Measurements from ENCODE around the gene MALT1. TPM values are rescaled to one million over a fixed set of nuclear protein-coding genes. Genes with fewer than 3 reads are reported as not detected.

The MALT1 gene
- total RNA-seq, 1 donor from 2014 or later = 17.3 TPM

- no peak for DNase-seq (ENCODE audit: low spot score)
Observed at GRCh38 chr18:58653814-58654509, 17.3 kb upstream of the MALT1 start.

- DNase-seq (ENCODE audit: low spot score) = no peak
Observed at GRCh38 chr18:58654896-58655614, 16.2 kb upstream of the MALT1 start.

GRCh38 chr18:58657081-58657480 is 14.2 kb upstream of the MALT1 start:
- DNase-seq (ENCODE audit: low spot score) = no peak

GRCh38 chr18:58657494-58657893 is 13.8 kb upstream of the MALT1 start:
- DNase-seq (ENCODE audit: low spot score) = no peak

DNA sequence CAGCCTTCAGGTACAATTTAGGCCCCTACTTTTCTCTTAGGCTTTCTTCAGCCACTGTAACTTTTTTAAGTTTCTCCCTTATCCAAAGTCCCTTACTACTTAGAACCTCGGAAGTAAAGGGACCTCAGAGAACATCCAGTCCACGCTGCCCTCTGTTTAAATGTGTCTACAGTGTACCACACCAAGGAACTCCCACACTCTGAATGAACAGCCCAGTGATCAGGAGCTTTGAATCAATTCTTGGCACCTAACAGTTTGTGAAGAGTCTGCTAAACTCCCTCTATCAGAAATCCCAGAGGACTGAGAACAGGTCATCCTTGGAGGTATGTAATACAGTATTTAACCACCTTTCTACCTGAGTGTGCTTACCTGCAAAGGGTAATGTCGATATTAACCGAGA is 11.6 kb upstream of the MALT1 start:
- no peak for DNase-seq (ENCODE audit: low spot score)

GRCh38 chr18:58660915-58661314 is 10.3 kb upstream of the MALT1 start:
- no peak for DNase-seq (ENCODE audit: low spot score)

GRCh38 chr18:58661423-58661822 is 9.8 kb upstream of the MALT1 start:
- no peak for DNase-seq (ENCODE audit: low spot score)

DNA sequence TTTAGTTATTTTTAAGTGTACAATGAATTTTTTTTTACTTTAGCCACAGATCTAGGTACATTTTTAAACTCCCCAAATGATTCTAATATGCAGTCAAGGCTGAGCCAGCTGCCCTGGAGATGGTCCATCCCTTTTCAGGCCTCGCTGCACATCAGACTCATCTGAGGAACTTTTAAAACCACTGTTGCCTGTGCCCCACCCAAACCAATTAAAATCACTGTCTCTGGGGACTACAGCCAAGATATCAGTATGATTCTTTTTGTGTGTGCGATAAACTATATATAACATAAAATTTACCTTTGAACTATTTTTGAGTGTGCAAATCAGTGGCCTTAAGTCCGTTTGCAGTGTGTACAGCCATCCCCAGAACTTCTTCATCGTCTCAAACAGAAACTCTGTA is 9.1 kb upstream of the MALT1 start:
- no peak for DNase-seq (ENCODE audit: low spot score)

DNA sequence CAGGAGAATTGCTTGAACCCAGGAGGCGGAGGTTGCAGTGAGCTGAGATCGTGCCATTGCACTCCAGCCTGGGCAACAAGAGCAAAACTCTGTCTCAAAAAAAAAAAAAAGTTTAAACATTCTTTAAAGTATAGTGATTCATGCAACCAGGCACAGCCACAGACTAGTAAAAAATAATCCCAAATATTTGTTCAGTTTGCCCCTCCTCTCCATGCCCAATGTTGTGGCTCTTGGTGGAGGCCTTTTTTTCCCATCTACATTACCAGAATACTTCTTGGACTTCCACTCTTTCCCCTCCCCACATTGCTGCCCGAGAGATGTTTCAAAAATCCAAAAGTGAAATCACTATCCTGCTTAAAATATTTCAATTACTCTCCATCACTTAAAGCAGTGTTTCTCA is 5.1 kb upstream of the MALT1 start:
- no peak for DNase-seq (ENCODE audit: low spot score)

GRCh38 chr18:58668211-58668610 is 3.1 kb upstream of the MALT1 start:
- no peak for DNase-seq (ENCODE audit: low spot score)

- DNase-seq (ENCODE audit: low spot score) = no peak
Observed at GRCh38 chr18:58668897-58669296, 2.4 kb upstream of the MALT1 start.

- no peak for DNase-seq (ENCODE audit: low spot score)
Observed at GRCh38 chr18:58669731-58670378, 1.4 kb upstream of the MALT1 start.

DNA sequence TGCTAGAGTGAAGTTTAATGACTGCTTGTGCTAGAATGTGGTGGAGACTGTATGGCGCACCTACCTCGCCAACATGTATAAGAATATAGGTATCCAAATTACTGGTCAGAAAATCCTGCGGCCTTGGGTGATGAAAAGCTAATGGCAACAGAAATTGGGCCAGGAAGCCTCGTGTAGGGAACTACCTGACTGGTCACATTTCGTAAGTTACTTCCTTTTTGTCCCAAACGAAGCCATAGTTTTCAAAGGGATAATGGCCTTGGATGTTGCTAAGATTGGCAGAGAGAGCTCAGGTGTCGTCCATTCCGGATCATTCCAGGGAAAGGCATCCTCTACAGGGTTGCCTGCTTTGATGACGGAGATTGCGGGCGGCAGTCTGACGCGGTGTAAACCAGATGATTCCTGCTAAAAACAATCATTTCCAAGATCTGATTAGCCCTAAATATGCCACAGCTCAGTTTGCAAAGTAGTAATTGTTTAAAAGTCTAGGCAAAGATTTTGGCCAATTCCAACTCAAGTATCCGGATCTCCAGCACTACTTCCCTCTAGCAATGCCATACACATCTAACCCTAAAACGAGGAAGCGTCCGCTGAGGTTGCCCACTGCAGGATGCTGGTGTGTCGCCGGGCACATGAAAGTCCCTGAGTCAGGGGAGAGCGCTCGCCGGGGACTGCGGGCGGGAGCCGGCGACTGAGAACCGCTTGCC is 708 bp upstream of the MALT1 start:
- no peak for DNase-seq (ENCODE audit: low spot score)

GRCh38 chr18:58671632-58672564 is 633 bp downstream of the MALT1 start:
- no peak for DNase-seq (ENCODE audit: low spot score)

DNA sequence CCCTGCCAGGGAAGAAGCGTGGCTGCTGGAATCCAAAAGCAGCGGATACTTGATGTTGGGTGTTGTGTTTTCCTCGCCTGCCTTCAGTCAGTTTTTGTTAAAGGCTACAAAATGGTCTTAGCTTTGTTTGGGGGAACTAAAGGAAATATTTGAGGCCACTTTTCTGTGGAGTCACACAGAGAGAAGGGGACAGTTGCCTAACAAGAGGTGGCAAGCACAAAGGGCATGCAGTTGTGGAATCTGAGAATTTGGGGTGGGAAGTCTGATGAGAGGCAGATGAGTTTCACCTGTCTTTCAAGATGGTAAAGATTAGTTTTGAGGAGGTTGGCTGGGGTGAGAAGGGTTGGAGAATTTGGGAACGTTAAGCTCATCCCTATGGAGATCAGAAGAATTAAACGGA is 2.9 kb downstream of the MALT1 start:
- no peak for DNase-seq (ENCODE audit: low spot score)

GRCh38 chr18:58674863-58675472 is 3.7 kb downstream of the MALT1 start:
- DNase-seq (ENCODE audit: low spot score) = no peak

GRCh38 chr18:58676270-58676669 is 5.0 kb downstream of the MALT1 start:
- DNase-seq (ENCODE audit: low spot score) = no peak

GRCh38 chr18:58682429-58683069 is 11.3 kb downstream of the MALT1 start:
- DNase-seq (ENCODE audit: low spot score) = no peak

DNA sequence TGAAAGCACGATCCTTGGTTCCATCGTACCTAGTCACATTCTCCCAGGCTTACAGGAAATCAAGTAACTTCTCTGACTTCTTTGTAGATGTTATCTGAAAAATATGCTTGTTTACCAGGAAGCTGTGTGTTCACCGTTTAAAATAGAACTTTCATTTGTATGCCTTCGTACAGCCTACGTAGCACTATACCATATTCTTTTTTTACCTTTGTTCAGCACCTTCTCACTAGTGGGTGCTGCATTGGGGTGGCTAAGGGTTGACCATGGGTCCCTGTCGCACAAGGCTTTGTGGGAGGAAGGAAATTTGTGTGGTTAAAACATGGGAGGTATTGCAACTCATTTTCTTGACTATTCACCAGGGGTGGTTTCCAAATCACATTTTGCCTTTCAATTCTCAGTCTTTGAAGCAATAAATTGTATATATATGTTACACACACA is 16.6 kb downstream of the MALT1 start:
- no peak for DNase-seq (ENCODE audit: low spot score)

GRCh38 chr18:58690259-58690658 is 19.0 kb downstream of the MALT1 start:
- no peak for DNase-seq (ENCODE audit: low spot score)

Data from mesenteric fat pad (tissue), 1 donor.